Measurements from ENCODE around the gene ACTN1.

- TF ChIP-seq CTCF (IDR thresholded peaks at IDR 0.05 in 4 of 5, conservative IDR thresholded peaks at IDR 0.05 in 1 of 5) = no peak
- no peak for TF ChIP-seq POLR2A (IDR thresholded peaks at IDR 0.05)
These were observed 76.7 kb downstream of the ACTN1 start for GRCh38 chr14:68902357-68902756.
